ENCODE data around the gene GHRL.

DNA sequence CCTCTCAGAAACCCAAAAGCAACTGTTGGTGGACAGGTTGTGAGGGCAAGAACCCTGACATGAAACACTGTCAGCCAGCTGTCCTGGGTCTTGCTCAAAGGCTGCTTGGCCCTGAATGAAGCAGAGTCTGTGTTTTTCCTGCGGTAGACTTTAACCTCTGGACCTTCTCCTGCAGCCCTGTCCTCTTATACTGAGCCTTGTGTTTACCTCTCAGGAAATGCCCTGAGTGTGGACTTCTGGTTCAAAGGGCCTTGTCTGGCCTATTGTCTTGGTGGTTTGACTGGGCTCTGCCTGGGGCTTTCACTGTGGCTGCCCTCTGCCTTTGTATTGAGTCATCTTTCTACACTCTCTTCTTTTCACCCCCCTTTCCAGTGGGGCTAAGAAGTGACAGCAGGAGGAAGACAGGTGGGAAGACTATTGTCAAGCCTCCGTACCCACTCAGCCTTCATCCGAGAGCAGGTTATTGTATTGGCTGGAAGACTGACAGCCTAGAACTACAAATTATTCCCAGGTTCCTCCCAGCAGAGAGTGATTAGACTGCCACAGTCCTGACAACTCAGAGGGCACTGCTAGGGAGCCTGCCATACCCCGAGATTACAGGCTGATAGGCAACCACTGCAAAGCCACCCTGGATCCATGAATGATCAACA, 24.7 kb upstream of the GHRL start:
- TF ChIP-seq, protein P1, sequence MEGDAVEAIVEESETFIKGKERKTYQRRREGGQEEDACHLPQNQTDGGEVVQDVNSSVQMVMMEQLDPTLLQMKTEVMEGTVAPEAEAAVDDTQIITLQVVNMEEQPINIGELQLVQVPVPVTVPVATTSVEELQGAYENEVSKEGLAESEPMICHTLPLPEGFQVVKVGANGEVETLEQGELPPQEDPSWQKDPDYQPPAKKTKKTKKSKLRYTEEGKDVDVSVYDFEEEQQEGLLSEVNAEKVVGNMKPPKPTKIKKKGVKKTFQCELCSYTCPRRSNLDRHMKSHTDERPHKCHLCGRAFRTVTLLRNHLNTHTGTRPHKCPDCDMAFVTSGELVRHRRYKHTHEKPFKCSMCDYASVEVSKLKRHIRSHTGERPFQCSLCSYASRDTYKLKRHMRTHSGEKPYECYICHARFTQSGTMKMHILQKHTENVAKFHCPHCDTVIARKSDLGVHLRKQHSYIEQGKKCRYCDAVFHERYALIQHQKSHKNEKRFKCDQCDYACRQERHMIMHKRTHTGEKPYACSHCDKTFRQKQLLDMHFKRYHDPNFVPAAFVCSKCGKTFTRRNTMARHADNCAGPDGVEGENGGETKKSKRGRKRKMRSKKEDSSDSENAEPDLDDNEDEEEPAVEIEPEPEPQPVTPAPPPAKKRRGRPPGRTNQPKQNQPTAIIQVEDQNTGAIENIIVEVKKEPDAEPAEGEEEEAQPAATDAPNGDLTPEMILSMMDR (conservative IDR thresholded peaks at IDR 0.05; ENCODE audit: low read depth, low read length): no peak
- TF ChIP-seq BHLHE40 (IDR thresholded peaks at IDR 0.05; ENCODE audit: low read depth, low read length): no peak
- TF ChIP-seq POLR2A (IDR thresholded peaks at IDR 0.05; ENCODE audit: low read depth, low read length): no peak
- TF ChIP-seq, protein P2, sequence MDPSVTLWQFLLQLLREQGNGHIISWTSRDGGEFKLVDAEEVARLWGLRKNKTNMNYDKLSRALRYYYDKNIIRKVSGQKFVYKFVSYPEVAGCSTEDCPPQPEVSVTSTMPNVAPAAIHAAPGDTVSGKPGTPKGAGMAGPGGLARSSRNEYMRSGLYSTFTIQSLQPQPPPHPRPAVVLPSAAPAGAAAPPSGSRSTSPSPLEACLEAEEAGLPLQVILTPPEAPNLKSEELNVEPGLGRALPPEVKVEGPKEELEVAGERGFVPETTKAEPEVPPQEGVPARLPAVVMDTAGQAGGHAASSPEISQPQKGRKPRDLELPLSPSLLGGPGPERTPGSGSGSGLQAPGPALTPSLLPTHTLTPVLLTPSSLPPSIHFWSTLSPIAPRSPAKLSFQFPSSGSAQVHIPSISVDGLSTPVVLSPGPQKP (IDR thresholded peaks at IDR 0.05; ENCODE audit: borderline replicate concordance, low read depth, low read length): no peak
- no peak for TF ChIP-seq SMC3 (IDR thresholded peaks at IDR 0.05; ENCODE audit: low read depth, low read length)
- TF ChIP-seq, protein P3, sequence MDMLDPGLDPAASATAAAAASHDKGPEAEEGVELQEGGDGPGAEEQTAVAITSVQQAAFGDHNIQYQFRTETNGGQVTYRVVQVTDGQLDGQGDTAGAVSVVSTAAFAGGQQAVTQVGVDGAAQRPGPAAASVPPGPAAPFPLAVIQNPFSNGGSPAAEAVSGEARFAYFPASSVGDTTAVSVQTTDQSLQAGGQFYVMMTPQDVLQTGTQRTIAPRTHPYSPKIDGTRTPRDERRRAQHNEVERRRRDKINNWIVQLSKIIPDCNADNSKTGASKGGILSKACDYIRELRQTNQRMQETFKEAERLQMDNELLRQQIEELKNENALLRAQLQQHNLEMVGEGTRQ (IDR thresholded peaks at IDR 0.05; ENCODE audit: low read depth, low read length): no peak
- no peak for TF ChIP-seq NFE2L2 (IDR thresholded peaks at IDR 0.05; ENCODE audit: low read depth, low read length)
- TF ChIP-seq MAZ (IDR thresholded peaks at IDR 0.05; ENCODE audit: borderline replicate concordance, low read depth, low read length): no peak
- no peak for TF ChIP-seq RAD21 (IDR thresholded peaks at IDR 0.05; ENCODE audit: low read length)
- no peak for TF ChIP-seq CEBPB (IDR thresholded peaks at IDR 0.05; ENCODE audit: low read depth, low read length)
- no peak for TF ChIP-seq MAFK (IDR thresholded peaks at IDR 0.05; ENCODE audit: low read depth, low read length)
- no peak for TF ChIP-seq RFX5 (IDR thresholded peaks at IDR 0.05; ENCODE audit: low read depth, low read length)
- no peak for TF ChIP-seq RCOR1 (IDR thresholded peaks at IDR 0.05; ENCODE audit: insufficient replicate concordance, low read length)
- TF ChIP-seq MXI1 (IDR thresholded peaks at IDR 0.05; ENCODE audit: borderline replicate concordance, low read depth, low read length): no peak

Data from IMR-90 (cell line).